K562 (cell line): ENCODE data around the gene UBASH3B. TPM values are rescaled to one million over a fixed set of nuclear protein-coding genes. Genes with fewer than 3 reads are reported as not detected.
"Not testable (repeated sequence)": the region's sequence is repeated elsewhere in the genome, so short reads cannot be mapped to it uniquely, and the experiment has no call there.

ENCODE experiments used
- ATAC-seq: fragments of 200-7000 bp; cut with Tn5 transposase; 3 replicates; pipeline ENCODE4 v1.9.1; 2020; ENCODE audit warnings: moderate library complexity
- BruUV-seq: library from RNA; stranded (reverse); fragments of 400-500 nt; replicated peaks from 2 replicates; lab custom pipeline; 2021; lab: Mats Ljungman, UMichigan
- CTCF ChIA-PET: fragments of 300-600 bp; formaldehyde crosslinking; extraction: SDS; loops from one replicate; lab custom pipeline; 2021; ENCODE audit warnings: low intra/inter-chr PET ratio; lab: Yijun Ruan, JAX
- POLR2A ChIA-PET: fragments of 300-600, 350-650 bp; sonication (Branson Sonifier 250); formaldehyde crosslinking; extraction: SDS; loops from one replicate; lab custom pipeline; 2021; ENCODE audit warnings: antibody characterized with exemption, inconsistent platforms; lab: Yijun Ruan, JAX
- DNase-seq, 4 experiments: peaks; one replicate each; pipeline versions ENCODE4 v3.0.0 to v3.0.0-alpha.2; 2011 to 2018; ENCODE audit warnings: low spot score in 3 of 4, mixed read lengths in 3 of 4; ENCODE audit errors: extremely low read depth in 1 of 4
- FAIRE-seq: peaks from 2 replicates; lab custom pipeline; 2011; peaks lifted over from hg19 to GRCh38; lab: Jason Lieb, UNC
- H2AFZ ChIP-seq: 2 replicates; pipeline ENCODE4 v1.6.0; 2011; ENCODE audit warnings: low read depth, low read length, control low read depth, inconsistent platforms
- H3K27ac ChIP-seq: fragments of 200-600 bp; 3 replicates; pipeline ENCODE4 v1.8.0; 2011; ENCODE audit warnings: low read depth, mild to moderate bottlenecking, control low read depth, inconsistent platforms, low read length, moderate library complexity, mixed read lengths; ENCODE audit errors: extremely low read depth
- H3K27me3 ChIP-seq, 2 experiments: fragments of 300-600 bp in 1 of 2; 2 replicates in 1 of 2; 3 replicates in 1 of 2; pipeline versions ENCODE4 v1.6.0 to v1.8.0; 2011; ENCODE audit warnings: inconsistent platforms in 2 of 2, low read length in 2 of 2, mild to moderate bottlenecking in 1 of 2, mixed read lengths in 1 of 2, moderate library complexity in 1 of 2; ENCODE audit not compliant: control insufficient read depth in 2 of 2, insufficient read depth in 2 of 2
- H3K36me3 ChIP-seq: fragments of 300-600 bp; 3 replicates; pipeline ENCODE4 v1.8.0; 2011; ENCODE audit warnings: mild to moderate bottlenecking, low read length, inconsistent platforms; ENCODE audit not compliant: control insufficient read depth, insufficient read depth
- H3K4me1 ChIP-seq, 2 experiments: fragments of 200-600 bp in 1 of 2; replicated peaks in 1 of 2; 2 replicates in 1 of 2; 3 replicates in 1 of 2; pipeline versions ENCODE4 v1.5.1 to v1.8.0; 2011; ENCODE audit warnings: inconsistent platforms in 2 of 2, low read length in 2 of 2, mild to moderate bottlenecking in 1 of 2, mixed read lengths in 1 of 2, moderate library complexity in 1 of 2; ENCODE audit not compliant: control insufficient read depth in 2 of 2, insufficient read depth in 2 of 2
- H3K4me2 ChIP-seq: 2 replicates; pipeline ENCODE4 v1.6.1; 2011; ENCODE audit warnings: low read length, control low read depth, inconsistent platforms, mixed read lengths; ENCODE audit not compliant: insufficient read depth
- H3K4me3 ChIP-seq: fragments of 200-600 bp; sonication (generic), shearing (Covaris generic); 2 replicates; pipeline ENCODE4 v1.5.1; 2016; ENCODE audit warnings: control low read depth, inconsistent platforms
- H3K79me2 ChIP-seq: fragments of 200-600 bp; 3 replicates; pipeline ENCODE4 v1.8.0; 2011; ENCODE audit warnings: low read length, inconsistent platforms; ENCODE audit not compliant: control insufficient read depth, insufficient read depth
- H3K9ac ChIP-seq, 2 experiments: 2 replicates each; pipeline versions ENCODE4 v1.6.0 to v1.6.1; 2011; ENCODE audit warnings: low read depth in 2 of 2, low read length in 2 of 2, control low read depth in 1 of 2, inconsistent platforms in 1 of 2, mild to moderate bottlenecking in 1 of 2, mixed read lengths in 1 of 2; ENCODE audit not compliant: insufficient read depth in 1 of 2
- H3K9me1 ChIP-seq: one replicate; pipeline ENCODE4 v1.6.0; 2011; ENCODE audit warnings: inconsistent platforms, mild to moderate bottlenecking, low read length, moderate library complexity; ENCODE audit not compliant: control insufficient read depth, insufficient read depth
- H3K9me3 ChIP-seq: replicated peaks from 2 replicates; pipeline ENCODE4 v1.5.1; 2011; ENCODE audit warnings: low read depth, low read length, inconsistent platforms; ENCODE audit not compliant: control insufficient read depth, insufficient read depth
- H4K20me1 ChIP-seq: replicated peaks from 2 replicates; pipeline ENCODE4 v1.6.1; 2011; ENCODE audit warnings: low read length, inconsistent platforms, mixed read lengths; ENCODE audit not compliant: control insufficient read depth, insufficient read depth
- FOXA1 ChIP-seq: fragments of 450-650 bp; IDR thresholded peaks from 2 replicates; pipeline ENCODE4 v1.6.1; 2016; ENCODE audit warnings: mild to moderate bottlenecking, borderline replicate concordance
- ZNF316 ChIP-seq: fragments of 450-650 bp; IDR thresholded peaks from 2 replicates; pipeline ENCODE4 v1.6.1; 2016
- WGBS: fragments of 100-300 bp; shearing (Covaris generic); methylation state at CpG from one replicate; pipeline ENCODE4 v1.1.6; 2016; ENCODE audit warnings: low coverage, mixed read lengths; ENCODE audit not compliant: insufficient coverage; ENCODE audit errors: missing lambda C conversion rate; 5-methylcytosine and 5-hydroxymethylcytosine counted together
- in situ Hi-C: fragments of 300-500 bp; cut with MboI; formaldehyde crosslinking; loops from 4 replicates; pipeline ENCODE4 v1.15.0; 2018; ENCODE audit warnings: inconsistent platforms, mixed read lengths
- intact Hi-C: fragments of 100-400 bp; cut with micrococcal nuclease; formaldehyde crosslinking; loops from 2 replicates; pipeline ENCODE4 v1.14.2; 2022
- polyA plus RNA-seq, 8 experiments: library from polyadenylated mRNA; depleted of rRNA in 4 of 8; stranded (reverse) in 5 of 8; unstranded in 3 of 8; fragments of >200 nt; fragmentation: Nextera tagmentation in 2 of 8; fragmentation: Illumina TruSeq in 1 of 8; extraction: Ambion mirVana in 2 of 8; extraction: Trizol in 1 of 8; gene quantifications; 2 replicates each; pipeline versions ENCODE4 v1.2.1 to v1.2.3, GENCODE V29; 2011 to 2014; ENCODE audit warnings: inconsistent platforms in 1 of 8, missing spikeins in 1 of 8
- total RNA-seq, 7 experiments: library from RNA; depleted of rRNA in 6 of 7; stranded (reverse); fragments of >200 nt in 6 of 7; fragmentation: Illumina TruSeq in 2 of 7; extraction: Trizol in 2 of 7; gene quantifications; 2 replicates each; pipeline versions ENCODE4 v1.2.1 to v1.2.3, GENCODE V29; 2011 to 2021; ENCODE audit warnings: low replicate concordance in 1 of 7
- TF ChIP-seq, protein P1 (sequence below): fragments of 250-450 bp; sonication (Bioruptor Pico); IDR thresholded peaks from 2 replicates; pipeline ENCODE4 v1.5.0; 2020; ENCODE audit warnings: mild to moderate bottlenecking, borderline replicate concordance
- TF ChIP-seq, protein P2 (sequence below): fragments of 450-650 bp; IDR thresholded peaks from 2 replicates; pipeline ENCODE4 v1.7.0; 2016; ENCODE audit warnings: borderline replicate concordance
- TF ChIP-seq, protein P3 (sequence below): sonication (generic); formaldehyde crosslinking; IDR thresholded peaks from 2 replicates; pipeline ENCODE4 v1.8.0; 2022; ENCODE audit warnings: mild to moderate bottlenecking, low read depth, missing genetic modification reagents

The UBASH3B gene
- total and polyA plus RNA-seq, 9 of the 15 experiments (the other 6 are each of a cell fraction or from before 2014, with no cell fraction given), result 0.01 to 0.31 (median 0.08) TPM; not detected in 2

DNA sequence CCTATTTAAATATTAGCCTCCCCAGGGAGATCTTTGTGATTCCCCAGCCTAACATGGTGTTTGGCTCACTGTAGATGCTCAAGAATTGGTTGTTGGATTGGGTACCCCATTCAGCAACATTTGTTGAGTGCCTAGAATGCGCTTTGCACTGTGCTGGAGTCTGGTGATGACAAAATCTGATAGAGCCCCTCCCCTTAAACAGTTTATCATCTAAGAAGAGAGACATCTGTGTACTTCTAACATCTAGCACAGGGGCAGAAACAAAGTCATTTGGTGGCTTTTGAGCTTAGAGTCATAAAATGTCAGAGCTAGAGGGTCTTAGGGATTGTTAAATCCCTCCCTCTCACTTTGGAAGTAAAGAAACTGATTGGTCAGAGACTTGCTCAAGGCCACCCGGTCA is 73.0 kb downstream of the UBASH3B start (continued):
- TF ChIP-seq, protein P1, sequence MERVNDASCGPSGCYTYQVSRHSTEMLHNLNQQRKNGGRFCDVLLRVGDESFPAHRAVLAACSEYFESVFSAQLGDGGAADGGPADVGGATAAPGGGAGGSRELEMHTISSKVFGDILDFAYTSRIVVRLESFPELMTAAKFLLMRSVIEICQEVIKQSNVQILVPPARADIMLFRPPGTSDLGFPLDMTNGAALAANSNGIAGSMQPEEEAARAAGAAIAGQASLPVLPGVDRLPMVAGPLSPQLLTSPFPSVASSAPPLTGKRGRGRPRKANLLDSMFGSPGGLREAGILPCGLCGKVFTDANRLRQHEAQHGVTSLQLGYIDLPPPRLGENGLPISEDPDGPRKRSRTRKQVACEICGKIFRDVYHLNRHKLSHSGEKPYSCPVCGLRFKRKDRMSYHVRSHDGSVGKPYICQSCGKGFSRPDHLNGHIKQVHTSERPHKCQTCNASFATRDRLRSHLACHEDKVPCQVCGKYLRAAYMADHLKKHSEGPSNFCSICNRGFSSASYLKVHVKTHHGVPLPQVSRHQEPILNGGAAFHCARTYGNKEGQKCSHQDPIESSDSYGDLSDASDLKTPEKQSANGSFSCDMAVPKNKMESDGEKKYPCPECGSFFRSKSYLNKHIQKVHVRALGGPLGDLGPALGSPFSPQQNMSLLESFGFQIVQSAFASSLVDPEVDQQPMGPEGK (CRISPR knock-in tag), result no peak
- TF ChIP-seq ZNF316 (no peak), FOXA1 (no peak)
- TF ChIP-seq, all 486 proteins: peak for 0

GRCh38 chr11:122729139-122729538 is 73.6 kb downstream of the UBASH3B start:
- Histone ChIP-seq H4K20me1 (no peaks in the 10 kb centered on the region), H3K9me3 (no peaks in the 10 kb centered on the region), H3K4me3 (no peak overlapping the region), H3K79me2 (no peaks in the 10 kb centered on the region), H3K4me2 (no peak overlapping the region), H3K36me3 (no peaks in the 10 kb centered on the region), H2AFZ (no peak overlapping the region), H3K4me1 (no peaks in the 10 kb centered on the region), H3K9ac (no peak overlapping the region), H3K27me3 (peaks cover 0 to 15% of the 10 kb centered on the region in 2 experiments; a peak in 4 of 5 replicates), H3K9me1 (no peaks in the 10 kb centered on the region), H3K27ac (no peak overlapping the region)
- FAIRE-seq (no peak), DNase-seq (no peak), ATAC-seq (no peak)
- 0% methylated on average over 4 of the region's 4 CpGs for WGBS
- intact Hi-C loops (no loop called here), in situ Hi-C loops (no loop called here)
- ChIA-PET CTCF (no interaction called here), POLR2A (interaction anchor here (0.6 to 0.7 kb wide), 2 partner anchors 100 to 1058 kb away, joined by 3 read pairs; no protein-coding TSS in a partner anchor)
- TF ChIP-seq, protein P2, sequence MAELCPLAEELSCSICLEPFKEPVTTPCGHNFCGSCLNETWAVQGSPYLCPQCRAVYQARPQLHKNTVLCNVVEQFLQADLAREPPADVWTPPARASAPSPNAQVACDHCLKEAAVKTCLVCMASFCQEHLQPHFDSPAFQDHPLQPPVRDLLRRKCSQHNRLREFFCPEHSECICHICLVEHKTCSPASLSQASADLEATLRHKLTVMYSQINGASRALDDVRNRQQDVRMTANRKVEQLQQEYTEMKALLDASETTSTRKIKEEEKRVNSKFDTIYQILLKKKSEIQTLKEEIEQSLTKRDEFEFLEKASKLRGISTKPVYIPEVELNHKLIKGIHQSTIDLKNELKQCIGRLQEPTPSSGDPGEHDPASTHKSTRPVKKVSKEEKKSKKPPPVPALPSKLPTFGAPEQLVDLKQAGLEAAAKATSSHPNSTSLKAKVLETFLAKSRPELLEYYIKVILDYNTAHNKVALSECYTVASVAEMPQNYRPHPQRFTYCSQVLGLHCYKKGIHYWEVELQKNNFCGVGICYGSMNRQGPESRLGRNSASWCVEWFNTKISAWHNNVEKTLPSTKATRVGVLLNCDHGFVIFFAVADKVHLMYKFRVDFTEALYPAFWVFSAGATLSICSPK, result no peak
- TF ChIP-seq, protein P3, sequence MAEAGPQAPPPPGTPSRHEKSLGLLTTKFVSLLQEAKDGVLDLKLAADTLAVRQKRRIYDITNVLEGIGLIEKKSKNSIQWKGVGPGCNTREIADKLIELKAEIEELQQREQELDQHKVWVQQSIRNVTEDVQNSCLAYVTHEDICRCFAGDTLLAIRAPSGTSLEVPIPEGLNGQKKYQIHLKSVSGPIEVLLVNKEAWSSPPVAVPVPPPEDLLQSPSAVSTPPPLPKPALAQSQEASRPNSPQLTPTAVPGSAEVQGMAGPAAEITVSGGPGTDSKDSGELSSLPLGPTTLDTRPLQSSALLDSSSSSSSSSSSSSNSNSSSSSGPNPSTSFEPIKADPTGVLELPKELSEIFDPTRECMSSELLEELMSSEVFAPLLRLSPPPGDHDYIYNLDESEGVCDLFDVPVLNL (CRISPR knock-in tag), result no peak
- BruUV-seq, result no TSS peak

DNA sequence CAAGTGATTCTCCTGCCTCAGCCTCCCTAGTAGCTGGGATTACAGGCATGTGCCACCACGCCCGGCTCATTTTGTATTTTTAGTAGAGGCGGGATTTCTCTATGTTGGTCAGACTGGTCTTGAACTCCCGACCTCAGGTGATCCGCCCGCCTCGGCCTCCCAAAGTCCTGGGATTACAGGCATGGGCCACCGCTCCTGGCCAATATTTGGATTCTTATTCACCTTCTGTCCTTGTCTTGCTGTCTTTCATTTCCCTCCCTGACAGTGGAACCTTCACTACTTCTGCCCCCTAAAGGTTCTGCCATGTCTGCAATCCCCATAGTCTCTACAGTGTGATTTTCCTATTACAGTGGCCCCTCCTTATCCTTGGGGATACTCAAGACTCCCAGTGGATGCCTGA is 75.2 kb downstream of the UBASH3B start:
- intact Hi-C loops, FAIRE-seq, H3K4me3 ChIP-seq, POLR2A ChIA-PET, in situ Hi-C loops, ATAC-seq, H3K79me2 ChIP-seq, H3K9me1 ChIP-seq, H3K9ac ChIP-seq, H2AFZ ChIP-seq, H3K4me2 ChIP-seq, H3K27ac ChIP-seq, H3K9me3 ChIP-seq, BruUV-seq, H3K4me1 ChIP-seq, DNase-seq, H3K36me3 ChIP-seq, CTCF ChIA-PET, H4K20me1 ChIP-seq: not testable (repeated sequence)
- peaks cover 0 to 13% of the 10 kb centered on the region in 2 experiments; a peak in 2 of 5 replicates for H3K27me3 ChIP-seq
- 0% methylated on average over 6 of the region's 8 CpGs for WGBS
